GM10266 (cell line): ENCODE data around the gene MYRIP.
"Not testable (repeated sequence)": the region's sequence is repeated elsewhere in the genome, so short reads cannot be mapped to it uniquely, and the experiment has no call there.

ENCODE experiments used
- DNase-seq: peaks from one replicate; pipeline ENCODE4 v3.0.0; 2012; ENCODE audit errors: extremely low spot score
- TF ChIP-seq, protein P1 (sequence below): IDR thresholded peaks from 2 replicates; pipeline ENCODE4 v1.5.1; 2012; ENCODE audit warnings: mild to moderate bottlenecking, low read depth; ENCODE audit not compliant: control insufficient read depth, insufficient read depth; ENCODE audit errors: missing control alignments

Gene MYRIP

DNA sequence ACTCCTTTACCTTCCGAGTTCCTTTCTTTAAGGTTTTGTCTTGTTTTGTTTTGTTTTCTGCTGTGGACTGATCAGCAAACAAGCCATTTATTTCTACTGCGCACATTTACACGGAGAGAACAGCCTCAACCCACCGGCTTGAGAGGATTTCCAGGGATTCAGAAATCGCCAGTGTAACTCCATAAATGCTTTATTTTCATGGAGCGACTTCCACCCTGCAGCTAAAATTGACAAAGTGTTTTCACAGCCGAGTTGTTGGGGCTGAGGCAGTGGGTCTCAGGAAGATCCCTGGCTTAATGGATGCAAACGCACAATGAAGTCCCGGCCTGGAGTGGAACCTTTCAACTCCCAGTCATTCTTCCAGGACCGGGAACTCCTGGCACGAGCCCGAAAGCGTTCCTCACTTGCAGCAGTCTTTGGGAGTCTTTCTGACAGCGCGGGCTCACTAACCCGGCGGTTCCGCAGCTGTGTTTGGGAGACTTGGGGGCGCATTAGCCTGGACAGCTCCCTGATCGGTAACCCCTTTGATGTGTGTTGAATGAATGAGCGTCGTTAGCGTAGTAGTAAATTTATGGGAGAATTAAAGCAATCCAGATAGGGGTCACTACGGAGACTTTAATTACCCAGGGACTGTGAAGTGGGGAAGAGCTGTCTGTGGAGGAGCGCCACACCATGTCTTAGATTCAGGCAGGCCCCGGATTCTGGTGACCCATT lies 785 bp upstream of the MYRIP start:
- TF ChIP-seq, protein P1, sequence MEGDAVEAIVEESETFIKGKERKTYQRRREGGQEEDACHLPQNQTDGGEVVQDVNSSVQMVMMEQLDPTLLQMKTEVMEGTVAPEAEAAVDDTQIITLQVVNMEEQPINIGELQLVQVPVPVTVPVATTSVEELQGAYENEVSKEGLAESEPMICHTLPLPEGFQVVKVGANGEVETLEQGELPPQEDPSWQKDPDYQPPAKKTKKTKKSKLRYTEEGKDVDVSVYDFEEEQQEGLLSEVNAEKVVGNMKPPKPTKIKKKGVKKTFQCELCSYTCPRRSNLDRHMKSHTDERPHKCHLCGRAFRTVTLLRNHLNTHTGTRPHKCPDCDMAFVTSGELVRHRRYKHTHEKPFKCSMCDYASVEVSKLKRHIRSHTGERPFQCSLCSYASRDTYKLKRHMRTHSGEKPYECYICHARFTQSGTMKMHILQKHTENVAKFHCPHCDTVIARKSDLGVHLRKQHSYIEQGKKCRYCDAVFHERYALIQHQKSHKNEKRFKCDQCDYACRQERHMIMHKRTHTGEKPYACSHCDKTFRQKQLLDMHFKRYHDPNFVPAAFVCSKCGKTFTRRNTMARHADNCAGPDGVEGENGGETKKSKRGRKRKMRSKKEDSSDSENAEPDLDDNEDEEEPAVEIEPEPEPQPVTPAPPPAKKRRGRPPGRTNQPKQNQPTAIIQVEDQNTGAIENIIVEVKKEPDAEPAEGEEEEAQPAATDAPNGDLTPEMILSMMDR: no peak
- DNase-seq: no peak

DNA sequence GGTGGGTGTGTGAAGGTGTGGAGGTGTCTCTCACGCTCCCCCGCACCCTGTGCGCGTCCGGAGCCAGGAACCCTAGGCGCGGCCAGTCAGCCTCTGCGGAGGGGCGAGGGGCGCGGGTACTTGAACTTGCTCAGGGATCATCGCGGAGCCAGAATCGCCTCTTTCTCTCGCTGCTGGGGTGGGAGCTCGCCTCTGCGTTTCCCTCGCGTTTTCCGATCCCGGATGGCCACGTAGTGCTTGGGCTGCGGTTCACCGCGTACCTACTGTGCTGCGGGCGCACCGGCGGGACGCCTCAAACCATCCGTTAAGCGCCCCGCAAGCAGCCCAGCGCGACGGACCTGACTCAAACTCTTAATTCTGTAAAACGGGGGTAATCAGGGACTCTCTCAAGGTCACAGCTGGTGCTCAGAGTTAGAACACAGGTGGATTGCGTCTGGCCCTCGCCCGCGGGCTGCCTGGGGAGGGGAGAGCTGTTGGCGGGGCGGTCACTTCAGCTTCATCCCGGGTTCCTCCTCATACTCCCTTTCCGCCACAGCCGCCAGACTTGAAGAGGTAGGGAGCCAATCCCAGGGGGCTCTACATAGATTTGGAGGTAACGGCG lies 686 bp downstream of the MYRIP start:
- DNase-seq: no peak
- TF ChIP-seq, protein P1: no peak

GRCh38 chr3:39810647-39811161 lies 1.3 kb downstream of the MYRIP start:
- DNase-seq: no peak
- TF ChIP-seq, protein P1: no peak

- TF ChIP-seq, protein P1: no peak
- no peak for DNase-seq
These were observed 2.2 kb downstream of the MYRIP start for GRCh38 chr3:39811561-39811960.

- TF ChIP-seq, protein P1: peak; percentile 38
- DNase-seq: no peak
These were observed 3.1 kb downstream of the MYRIP start for GRCh38 chr3:39812537-39812936.

DNA sequence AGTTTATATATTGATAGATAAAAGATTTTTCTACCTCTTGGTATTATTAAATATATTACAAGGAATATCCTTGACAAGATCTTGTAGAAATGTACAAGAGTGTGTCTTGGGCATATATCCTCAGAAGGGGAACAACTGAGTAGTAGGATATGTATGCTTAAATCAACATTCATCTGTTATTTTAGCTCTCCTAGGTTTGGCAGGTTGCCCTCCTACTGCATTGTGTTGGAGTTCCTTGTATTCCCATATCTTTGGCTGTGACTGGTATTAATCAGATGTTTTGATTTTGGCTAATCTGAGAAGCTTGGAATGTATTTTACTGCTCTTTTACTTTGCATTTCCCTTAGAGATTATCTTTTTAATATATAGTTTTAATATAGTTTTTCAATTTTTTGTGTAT lies 4.6 kb downstream of the MYRIP start:
- TF ChIP-seq, protein P1: no peak
- DNase-seq: no peak

DNA sequence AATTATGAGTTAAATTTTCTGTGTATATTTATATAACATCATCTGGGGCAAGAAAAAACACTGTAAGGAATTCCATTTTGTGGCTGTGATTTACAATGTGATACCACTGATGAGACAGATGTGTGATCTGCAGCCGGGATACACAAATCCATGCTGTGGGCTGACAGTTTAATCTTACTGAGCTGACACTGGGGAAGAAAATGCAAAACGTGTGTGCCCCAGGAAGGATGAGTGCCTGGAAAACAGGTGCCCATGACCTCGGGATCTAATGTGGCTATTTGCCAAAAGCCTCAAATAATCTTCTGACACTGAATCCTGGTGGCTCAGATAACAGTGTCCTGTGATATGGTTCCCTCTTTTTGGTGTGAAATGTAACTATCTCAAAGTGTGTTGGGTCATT lies 10.5 kb downstream of the MYRIP start:
- TF ChIP-seq, protein P1: no peak
- no peak for DNase-seq

- DNase-seq: not testable (repeated sequence)
These were observed 24.4 kb downstream of the MYRIP start for GRCh38 chr3:39833764-39834163.
